HepG2 (cell line): Measurements from ENCODE around the gene OTX1. TPM values are rescaled to one million over a fixed set of nuclear protein-coding genes. Genes with fewer than 3 reads are reported as not detected.

Source experiments
- ATAC-seq: fragments of 200-7000 bp; cut with Tn5 transposase; 3 replicates; pipeline ENCODE4 v1.9.1; 2020; ENCODE audit warnings: mild to moderate bottlenecking, moderate library complexity
- BruUV-seq: library from RNA; stranded (reverse); fragments of 400-500 nt; replicated peaks from 2 replicates; lab custom pipeline; 2021; lab: Mats Ljungman, UMichigan
- CTCF ChIA-PET: fragments of 300-600 bp; formaldehyde crosslinking; extraction: SDS; loops from one replicate; lab custom pipeline; 2021; ENCODE audit warnings: low total read pairs, inconsistent platforms, low intra/inter-chr PET ratio; lab: Yijun Ruan, JAX
- POLR2A ChIA-PET: fragments of 350-600 bp; sonication (Branson Sonifier 250); formaldehyde crosslinking; loops from one replicate; lab custom pipeline; 2020; ENCODE audit warnings: antibody characterized with exemption, inconsistent platforms; lab: Yijun Ruan, JAX
- DNase-seq: peaks from one replicate; pipeline ENCODE4 v3.0.0-alpha.2; 2015; ENCODE audit warnings: low spot score
- FAIRE-seq: peaks from 3 replicates; lab custom pipeline; 2011; peaks lifted over from hg19 to GRCh38; lab: Jason Lieb, UNC
- H2AFZ ChIP-seq: one replicate; pipeline ENCODE4 v1.6.1; 2011; ENCODE audit warnings: low read length, inconsistent platforms
- H3K27ac ChIP-seq: fragments of 300-600 bp; 3 replicates; pipeline ENCODE4 v1.8.0; 2011; ENCODE audit warnings: mixed run types, mild to moderate bottlenecking, mixed read lengths, low read length, inconsistent platforms; ENCODE audit not compliant: insufficient read depth; ENCODE audit errors: extremely low read length
- H3K27me3 ChIP-seq, 2 experiments: fragments of 200-600 bp in 1 of 2; 2 replicates in 1 of 2; 3 replicates in 1 of 2; pipeline versions ENCODE4 v1.6.0 to v1.8.0; 2011; ENCODE audit warnings: low read length in 2 of 2, mild to moderate bottlenecking in 2 of 2, moderate library complexity in 2 of 2, inconsistent platforms in 1 of 2; ENCODE audit not compliant: insufficient read depth in 2 of 2, control insufficient read depth in 1 of 2
- H3K36me3 ChIP-seq, 2 experiments: fragments of 200-600 bp in 1 of 2; replicated peaks in 1 of 2; 2 replicates in 1 of 2; 3 replicates in 1 of 2; pipeline versions ENCODE4 v1.5.1 to v1.8.0; 2011; ENCODE audit warnings: low read length in 2 of 2, inconsistent platforms in 1 of 2; ENCODE audit not compliant: insufficient read depth in 2 of 2, control insufficient read depth in 1 of 2
- H3K4me1 ChIP-seq: 2 replicates; pipeline ENCODE4 v1.5.1; 2012; ENCODE audit warnings: low read length, inconsistent platforms; ENCODE audit not compliant: insufficient read depth
- H3K4me2 ChIP-seq: 2 replicates; pipeline ENCODE4 v1.6.0; 2011; ENCODE audit warnings: low read depth, low read length, inconsistent platforms
- H3K4me3 ChIP-seq, 3 experiments: fragments of 200-600 bp in 1 of 3; sonication (generic), shearing (Covaris generic) in 1 of 3; replicated peaks in 1 of 3; 2 replicates each; pipeline ENCODE4 v1.5.1; 2011 to 2016; ENCODE audit warnings: low read length in 3 of 3, inconsistent platforms in 2 of 3, low read depth in 2 of 3, mild to moderate bottlenecking in 2 of 3, control low read depth in 1 of 3, mixed read lengths in 1 of 3; ENCODE audit not compliant: insufficient read depth in 1 of 3
- H3K79me2 ChIP-seq: one replicate; pipeline ENCODE4 v1.6.1; 2011; ENCODE audit warnings: low read length, inconsistent platforms; ENCODE audit not compliant: insufficient read depth
- H3K9ac ChIP-seq: 2 replicates; pipeline ENCODE4 v1.6.0; 2011; ENCODE audit warnings: mild to moderate bottlenecking, low read depth, low read length, inconsistent platforms; ENCODE audit not compliant: insufficient read depth
- H3K9me3 ChIP-seq: 2 replicates; pipeline ENCODE4 v1.5.1; 2012; ENCODE audit warnings: mild to moderate bottlenecking, low read length
- H4K20me1 ChIP-seq: 2 replicates; pipeline ENCODE4 v1.6.0; 2011; ENCODE audit warnings: inconsistent platforms, mild to moderate bottlenecking, low read length, moderate library complexity; ENCODE audit not compliant: insufficient read depth
- MTERF4 ChIP-seq: sonication (generic); formaldehyde crosslinking; IDR thresholded peaks from 2 replicates; pipeline ENCODE4 v1.8.0; 2023; ENCODE audit warnings: mild to moderate bottlenecking, missing genetic modification reagents
- MXI1 ChIP-seq: IDR thresholded peaks from 3 replicates; pipeline ENCODE4 v1.6.1; 2012; ENCODE audit warnings: low read depth, low read length, inconsistent platforms, borderline replicate concordance
- RBM22 ChIP-seq: fragments of 200-400 bp; formaldehyde crosslinking; optimal IDR thresholded peaks from 2 replicates; pipeline ENCODE3; 2017; ENCODE audit warnings: mild to moderate bottlenecking, low read length, moderate library complexity
- TRAFD1 ChIP-seq: sonication (generic); formaldehyde crosslinking; IDR thresholded peaks from 2 replicates; pipeline ENCODE4 v1.5.1; 2020; ENCODE audit warnings: missing genetic modification reagents, mild to moderate bottlenecking, borderline replicate concordance
- ZNF121 ChIP-seq: sonication (generic); formaldehyde crosslinking; IDR thresholded peaks from 2 replicates; pipeline ENCODE4 v1.5.0; 2020; ENCODE audit warnings: mild to moderate bottlenecking, missing genetic modification reagents
- ZNF431 ChIP-seq: sonication (generic); formaldehyde crosslinking; IDR thresholded peaks from 2 replicates; pipeline ENCODE4 v1.9.0; 2022; ENCODE audit warnings: missing genetic modification reagents, low read depth, mild to moderate bottlenecking, borderline replicate concordance
- ZSCAN21 ChIP-seq: sonication (generic); formaldehyde crosslinking; IDR thresholded peaks from 2 replicates; pipeline ENCODE4 v1.8.0; 2022; ENCODE audit warnings: mild to moderate bottlenecking, missing genetic modification reagents, moderate library complexity, borderline replicate concordance
- whole genome bisulfite sequencing: methylation state at CpG from one replicate; pipeline ENCODE4 v1.1.6; 2017; ENCODE audit warnings: low lambda C conversion rate; 5-methylcytosine and 5-hydroxymethylcytosine counted together
- in situ Hi-C: cut with HindIII; loops from 2 replicates; pipeline ENCODE4 v1.10.0; 2017; ENCODE audit warnings: low pct_unique_long_range_greater_than_20kb; ENCODE audit not compliant: extremely low pct_ligation_motif_present
- intact Hi-C: fragments of 100-400 bp; cut with micrococcal nuclease; formaldehyde crosslinking; loops from one replicate; pipeline ENCODE4 v1.10.0; 2022; ENCODE audit not compliant: unreplicated experiment
- polyA plus RNA-seq, 8 experiments: library from polyadenylated mRNA; depleted of rRNA in 3 of 8; stranded (reverse) in 7 of 8; unstranded in 1 of 8; fragments of >200 nt; fragmentation: Illumina TruSeq in 4 of 8; extraction: Trizol in 4 of 8; gene quantifications; 2 replicates each; pipeline versions ENCODE4 v1.2.1 to v1.2.3, GENCODE V29; 2011 to 2016; ENCODE audit warnings: low read depth in 4 of 8, missing spikeins in 1 of 8, mixed read lengths in 1 of 8; ENCODE audit not compliant: insufficient read depth in 1 of 8
- total RNA-seq, 5 experiments: library from RNA; depleted of rRNA; stranded (reverse); fragments of >200 nt; fragmentation: Illumina TruSeq; extraction: Trizol; gene quantifications; 2 replicates each; pipeline ENCODE4 v1.2.3, GENCODE V29; 2016; ENCODE audit warnings: low read depth in 1 of 5

Gene OTX1
- total and polyA plus RNA-seq, 2 of the 13 experiments (the other 11 are each of a cell fraction or from before 2014, with no cell fraction given), result 1.0 to 5.0 TPM

- no TSS peak for BruUV-seq
- no peaks in the 10 kb centered on the region for H3K27me3 ChIP-seq
- H3K36me3 ChIP-seq, result peaks cover 15 to 65% of the 10 kb centered on the region in 2 experiments
- no peak overlapping the region for H3K4me3 ChIP-seq
- TF ChIP-seq RBM22, result peak; percentile 52
- no peak for TF ChIP-seq MTERF4 (CRISPR knock-in tag)
- no peaks in the 10 kb centered on the region for H3K79me2 ChIP-seq
- WGBS, result 96% methylated on average over 8 of the region's 8 CpGs
- ChIA-PET POLR2A (no interaction called here), CTCF (interaction anchor here (0.6 kb wide), 1 partner anchor 747 kb away, joined by 3 read pairs; no protein-coding TSS in a partner anchor)
- H3K9ac ChIP-seq, result no peak overlapping the region
- no peak overlapping the region for H2AFZ ChIP-seq
- 0 out of 2 replicates have a peak, but pooled peaks cover 4% of the 10 kb centered on the region for H4K20me1 ChIP-seq
- no peaks in the 10 kb centered on the region for H3K9me3 ChIP-seq
- peaks cover 9% of the 10 kb centered on the region for H3K4me1 ChIP-seq
- in situ Hi-C loops (no loop called here), intact Hi-C loops (no loop called here)
- FAIRE-seq (no peak), DNase-seq (no peak), ATAC-seq (no peak)
- no peak overlapping the region for H3K27ac ChIP-seq
- H3K4me2 ChIP-seq, result no peak overlapping the region
Observed at GRCh38 chr2:63013438-63013837, 37.2 kb upstream of the OTX1 start.

- ATAC-seq, result no peak
- no TSS peak for BruUV-seq
- WGBS, result 98% methylated on average over 3 of the region's 3 CpGs
- intact Hi-C loops, result no loop called here
- H3K4me2 ChIP-seq, result no peak overlapping the region
- CTCF ChIA-PET, result no interaction called here
- DNase-seq, result no peak
- POLR2A ChIA-PET, result no interaction called here
- no peak for TF ChIP-seq TRAFD1 (CRISPR knock-in tag)
- peak; percentile 62 for TF ChIP-seq RBM22
- TF ChIP-seq ZSCAN21 (CRISPR knock-in tag), result no peak
- peak; percentile 63; the same call in 1 of the 2 replicates for TF ChIP-seq ZNF121 (CRISPR knock-in tag)
- no peak for TF ChIP-seq ZNF431
- no peak for TF ChIP-seq MXI1
- TF ChIP-seq, all 625 proteins: peak for 2
- no peak overlapping the region for H3K27ac ChIP-seq
- no peak overlapping the region for H2AFZ ChIP-seq
- in situ Hi-C loops, result no loop called here
- H3K9ac ChIP-seq, result no peak overlapping the region
- no peaks in the 10 kb centered on the region; the same call in 1 of the 2 replicates for H3K4me1 ChIP-seq
- H3K36me3 ChIP-seq, result peaks cover 15 to 61% of the 10 kb centered on the region in 2 experiments
- H3K4me3 ChIP-seq, result no peak overlapping the region
- FAIRE-seq, result no peak
- H3K9me3 ChIP-seq, result no peaks in the 10 kb centered on the region
- H3K27me3 ChIP-seq, result no peaks in the 10 kb centered on the region
- no peaks in the 10 kb centered on the region for H4K20me1 ChIP-seq
- H3K79me2 ChIP-seq, result no peaks in the 10 kb centered on the region
Observed at GRCh38 chr2:63015389-63015788, 35.2 kb upstream of the OTX1 start.
